Prostate gland (tissue), 2 donors: ENCODE results near the gene ASAH2. TPM values are rescaled to one million over a fixed set of nuclear protein-coding genes. Genes with fewer than 3 reads are reported as not detected.

ENCODE experiments used
- DNase-seq: peaks from one replicate; pipeline ENCODE4 v3.0.0-alpha.2; 2019; ENCODE audit warnings: low spot score
- H3K27ac ChIP-seq, 2 donors: fragments of 200-600 bp; sonication (generic); 2 replicates each; pipeline ENCODE4 v1.5.1; 2017 to 2019
- H3K27me3 ChIP-seq: fragments of 200-600 bp; sonication (generic); replicated peaks from 2 replicates; pipeline ENCODE4 v1.5.1; 2019; ENCODE audit not compliant: insufficient read depth
- H3K36me3 ChIP-seq, 2 donors: fragments of 200-600 bp; sonication (generic); 1 replicate in 1 of 2; 2 replicates in 1 of 2; pipeline versions ENCODE4 v1.5.1 to v1.8.1; 2017 to 2019
- H3K4me1 ChIP-seq: fragments of 200-600 bp; sonication (generic); replicated peaks from 2 replicates; pipeline ENCODE4 v1.5.1; 2019
- H3K4me3 ChIP-seq, 2 donors: fragments of 200-600 bp; sonication (generic); 2 replicates each; pipeline ENCODE4 v1.5.1; 2017 to 2019
- H3K9me3 ChIP-seq: fragments of 200-600 bp; sonication (generic); 2 replicates; pipeline ENCODE4 v1.5.1; 2017
- POLR2A ChIP-seq: fragments of 450-650 bp; IDR thresholded peaks from one replicate; pipeline ENCODE4 v1.6.1; 2016; ENCODE audit warnings: antibody characterized with exemption, mild to moderate bottlenecking
- POLR2AphosphoS5 ChIP-seq: sonication (generic); formaldehyde crosslinking; IDR thresholded peaks from one replicate; pipeline ENCODE4 v1.6.1; 2017; ENCODE audit warnings: antibody characterized with exemption
- WGBS: methylation state at CpG from one replicate; pipeline ENCODE4 v1.1.5; 2018; 5-methylcytosine and 5-hydroxymethylcytosine counted together
- intact Hi-C: fragments of 100-400 bp; cut with DNase I; formaldehyde crosslinking; loops from one replicate; pipeline ENCODE4 v1.14.2; 2022
- total RNA-seq, 2 donors: library from RNA; depleted of rRNA; stranded (reverse); fragments of >200 nt; gene quantifications; one replicate each; pipeline ENCODE4 v1.1.0, GENCODE V29; 2016
- TF ChIP-seq, protein P1 (sequence below), 4 experiments: fragments of 200-600 bp in 2 of 4; fragments of 450-650 bp in 2 of 4; sonication (generic) in 2 of 4; IDR thresholded peaks; 1 replicate in 3 of 4; 2 replicates in 1 of 4; pipeline ENCODE4 v1.5.1; 2016 to 2019; ENCODE audit warnings: antibody characterized with exemption in 4 of 4, mild to moderate bottlenecking in 2 of 4, moderate library complexity in 2 of 4

Gene ASAH2
- total RNA-seq, 2 donors from 2014 or later = 1.1 to 1.9 TPM

DNA sequence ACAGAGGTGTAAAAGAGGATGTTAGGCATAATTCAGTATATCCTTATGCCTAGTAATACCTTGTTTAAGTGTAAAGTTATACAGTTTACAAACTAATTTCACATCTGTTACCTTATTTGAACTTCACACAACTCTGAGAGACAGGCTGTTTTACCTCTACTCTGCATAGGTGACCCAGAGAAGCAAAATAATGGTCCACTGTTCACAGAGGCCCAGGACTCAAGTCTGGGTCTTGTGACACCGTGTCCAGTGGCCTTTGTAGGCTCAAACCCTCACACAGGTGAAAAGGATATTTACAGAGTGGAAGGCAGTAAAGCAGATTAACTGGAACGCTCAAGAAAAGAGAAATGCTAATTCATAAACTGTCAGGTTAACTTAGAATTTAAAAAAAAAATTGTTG lies 32.1 kb downstream of the ASAH2 start:
- TF ChIP-seq POLR2AphosphoS5 (no peak), POLR2A (no peak)
- TF ChIP-seq, protein P1, sequence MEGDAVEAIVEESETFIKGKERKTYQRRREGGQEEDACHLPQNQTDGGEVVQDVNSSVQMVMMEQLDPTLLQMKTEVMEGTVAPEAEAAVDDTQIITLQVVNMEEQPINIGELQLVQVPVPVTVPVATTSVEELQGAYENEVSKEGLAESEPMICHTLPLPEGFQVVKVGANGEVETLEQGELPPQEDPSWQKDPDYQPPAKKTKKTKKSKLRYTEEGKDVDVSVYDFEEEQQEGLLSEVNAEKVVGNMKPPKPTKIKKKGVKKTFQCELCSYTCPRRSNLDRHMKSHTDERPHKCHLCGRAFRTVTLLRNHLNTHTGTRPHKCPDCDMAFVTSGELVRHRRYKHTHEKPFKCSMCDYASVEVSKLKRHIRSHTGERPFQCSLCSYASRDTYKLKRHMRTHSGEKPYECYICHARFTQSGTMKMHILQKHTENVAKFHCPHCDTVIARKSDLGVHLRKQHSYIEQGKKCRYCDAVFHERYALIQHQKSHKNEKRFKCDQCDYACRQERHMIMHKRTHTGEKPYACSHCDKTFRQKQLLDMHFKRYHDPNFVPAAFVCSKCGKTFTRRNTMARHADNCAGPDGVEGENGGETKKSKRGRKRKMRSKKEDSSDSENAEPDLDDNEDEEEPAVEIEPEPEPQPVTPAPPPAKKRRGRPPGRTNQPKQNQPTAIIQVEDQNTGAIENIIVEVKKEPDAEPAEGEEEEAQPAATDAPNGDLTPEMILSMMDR (IDR thresholded peaks at IDR 0.05) = no peak
- no peaks in the 10 kb centered on the region for H3K36me3 ChIP-seq
- intact Hi-C loops = no loop called here
- H3K27ac ChIP-seq = no peak overlapping the region
- 69% methylated on average over 2 of the region's 2 CpGs for WGBS
- no peaks in the 10 kb centered on the region for H3K4me1 ChIP-seq
- H3K4me3 ChIP-seq = no peak overlapping the region
- H3K9me3 ChIP-seq = no peaks in the 10 kb centered on the region
- no peaks in the 10 kb centered on the region for H3K27me3 ChIP-seq
- DNase-seq = no peak

- Histone ChIP-seq H3K4me3 (no peak overlapping the region), H3K27ac (no peak overlapping the region), H3K9me3 (no peaks in the 10 kb centered on the region), H3K4me1 (no peaks in the 10 kb centered on the region), H3K36me3 (no peaks in the 10 kb centered on the region), H3K27me3 (no peaks in the 10 kb centered on the region)
- 75% methylated on average over 3 of the region's 3 CpGs for whole genome bisulfite sequencing
- DNase-seq = no peak
- intact Hi-C loops = no loop called here
- TF ChIP-seq POLR2A (no peak), POLR2AphosphoS5 (no peak)
- TF ChIP-seq, protein P1 (IDR thresholded peaks at IDR 0.05) = no peak
Measured at GRCh38 chr10:50216894-50217293, 34.4 kb downstream of the ASAH2 start.

GRCh38 chr10:50216418-50216817 lies 34.9 kb downstream of the ASAH2 start:
- intact Hi-C loops = no loop called here
- no peak for DNase-seq
- no peak overlapping the region for H3K27ac ChIP-seq

DNA sequence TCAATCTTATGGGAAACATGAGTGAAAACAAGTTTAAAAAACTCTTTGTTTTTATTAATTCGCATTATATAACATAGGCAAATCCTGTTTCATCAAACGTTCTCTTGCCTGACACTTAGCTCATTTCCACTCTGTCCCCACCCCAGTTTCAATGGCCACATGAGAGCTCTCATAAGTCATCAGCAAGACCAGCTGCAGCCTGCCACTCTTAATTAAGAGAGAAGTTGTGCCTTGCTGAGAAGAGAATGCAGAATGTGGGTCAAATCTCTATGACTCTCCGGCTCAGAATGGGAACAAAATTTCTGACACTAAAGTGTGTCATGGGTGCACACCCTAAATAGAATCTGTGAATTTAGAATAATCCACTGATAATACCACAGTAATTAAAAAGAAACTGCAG lies 39.6 kb downstream of the ASAH2 start:
- WGBS = 84% methylated on average over 3 of the region's 3 CpGs

More at GRCh38 chr10:50216418-50216817, 34.9 kb downstream of the ASAH2 start:
- H3K4me1 ChIP-seq = no peaks in the 10 kb centered on the region
- H3K36me3 ChIP-seq = no peaks in the 10 kb centered on the region
- TF ChIP-seq, protein P1 (IDR thresholded peaks at IDR 0.05) = no peak
- TF ChIP-seq POLR2AphosphoS5 = no peak
- TF ChIP-seq POLR2A = no peak
- H3K9me3 ChIP-seq = no peaks in the 10 kb centered on the region
- no peaks in the 10 kb centered on the region for H3K27me3 ChIP-seq
- no peak overlapping the region for H3K4me3 ChIP-seq

DNA sequence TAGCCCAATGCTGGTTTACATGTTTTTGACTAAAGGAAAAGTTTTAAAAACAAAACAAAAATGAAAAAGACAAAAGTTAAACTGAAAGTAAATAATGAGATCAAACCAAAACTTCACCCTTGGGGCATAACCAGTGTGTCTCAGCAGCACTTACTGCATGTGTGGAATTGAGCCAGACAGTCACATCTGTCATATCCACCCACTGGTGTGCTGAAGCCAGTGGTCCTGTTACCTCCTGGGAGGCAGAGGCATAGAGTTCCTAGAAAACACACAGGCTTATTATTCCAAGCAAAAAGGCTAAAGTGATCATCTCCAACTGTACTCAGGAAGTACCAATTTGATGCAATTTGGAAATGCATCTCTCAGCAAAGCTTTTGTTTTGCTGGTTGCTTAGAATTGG lies 40.4 kb downstream of the ASAH2 start:
- H3K4me1 ChIP-seq = no peaks in the 10 kb centered on the region
- H3K9me3 ChIP-seq = no peaks in the 10 kb centered on the region
- intact Hi-C loops = no loop called here
- no peak overlapping the region for H3K4me3 ChIP-seq
- TF ChIP-seq POLR2AphosphoS5 (no peak), POLR2A (no peak)
- TF ChIP-seq, protein P1 (IDR thresholded peaks at IDR 0.05) = no peak
- DNase-seq = no peak
- no peaks in the 10 kb centered on the region for H3K36me3 ChIP-seq
- no peaks in the 10 kb centered on the region for H3K27me3 ChIP-seq
- H3K27ac ChIP-seq = no peak overlapping the region

More for the DNA sequence above, 39.6 kb downstream of the ASAH2 start:
- Histone ChIP-seq H3K4me3 (no peak overlapping the region), H3K4me1 (no peaks in the 10 kb centered on the region), H3K27me3 (no peaks in the 10 kb centered on the region), H3K27ac (no peak overlapping the region), H3K36me3 (no peaks in the 10 kb centered on the region), H3K9me3 (no peaks in the 10 kb centered on the region)
- no peak for DNase-seq
- TF ChIP-seq, protein P1 (IDR thresholded peaks at IDR 0.05) = no peak
- TF ChIP-seq POLR2AphosphoS5 (no peak), POLR2A (no peak)
- intact Hi-C loops = no loop called here

Other genes with a start within 250 kb of the ASAH2 start
- 10 to 100 TPM; 32.7 to 39.8 TPM for gene WASHC2A, start 183.6 kb downstream of the ASAH2 start, total RNA-seq